GM12875 (cell line): ENCODE data around the gene BABAM2.

Experiments
- H3K4me3 ChIP-seq: one replicate; pipeline ENCODE4 v1.5.1; 2011; ENCODE audit warnings: low read depth, low read length, control low read depth
- TF ChIP-seq, protein P1 (sequence below): IDR thresholded peaks from 2 replicates; pipeline ENCODE4 v1.5.1; 2011; ENCODE audit warnings: low read depth, mild to moderate bottlenecking, control low read depth, inconsistent platforms, low read length, moderate library complexity, borderline replicate concordance; ENCODE audit not compliant: insufficient read depth

BABAM2 gene

DNA sequence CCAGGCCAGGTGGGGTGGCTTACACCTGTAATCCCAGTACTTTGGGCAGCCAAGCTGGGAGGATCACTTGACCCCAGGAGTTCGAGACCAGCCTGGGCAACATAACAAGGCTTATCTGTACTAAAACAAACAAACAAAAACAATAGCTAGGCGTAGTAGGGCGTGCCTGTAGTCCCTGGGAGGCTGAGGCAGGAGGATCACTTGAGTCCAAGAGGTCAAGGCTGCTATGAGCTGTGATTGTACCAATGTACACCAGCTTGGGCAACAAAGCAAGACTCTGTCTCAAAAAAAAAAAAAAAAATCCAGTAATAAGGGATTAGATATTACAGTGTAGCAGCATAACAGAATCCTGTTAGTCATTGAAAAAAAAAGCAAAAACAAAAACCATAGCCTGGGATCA is 279.0 kb downstream of the BABAM2 start:
- H3K4me3 ChIP-seq: no peak overlapping the region
- TF ChIP-seq, protein P1, sequence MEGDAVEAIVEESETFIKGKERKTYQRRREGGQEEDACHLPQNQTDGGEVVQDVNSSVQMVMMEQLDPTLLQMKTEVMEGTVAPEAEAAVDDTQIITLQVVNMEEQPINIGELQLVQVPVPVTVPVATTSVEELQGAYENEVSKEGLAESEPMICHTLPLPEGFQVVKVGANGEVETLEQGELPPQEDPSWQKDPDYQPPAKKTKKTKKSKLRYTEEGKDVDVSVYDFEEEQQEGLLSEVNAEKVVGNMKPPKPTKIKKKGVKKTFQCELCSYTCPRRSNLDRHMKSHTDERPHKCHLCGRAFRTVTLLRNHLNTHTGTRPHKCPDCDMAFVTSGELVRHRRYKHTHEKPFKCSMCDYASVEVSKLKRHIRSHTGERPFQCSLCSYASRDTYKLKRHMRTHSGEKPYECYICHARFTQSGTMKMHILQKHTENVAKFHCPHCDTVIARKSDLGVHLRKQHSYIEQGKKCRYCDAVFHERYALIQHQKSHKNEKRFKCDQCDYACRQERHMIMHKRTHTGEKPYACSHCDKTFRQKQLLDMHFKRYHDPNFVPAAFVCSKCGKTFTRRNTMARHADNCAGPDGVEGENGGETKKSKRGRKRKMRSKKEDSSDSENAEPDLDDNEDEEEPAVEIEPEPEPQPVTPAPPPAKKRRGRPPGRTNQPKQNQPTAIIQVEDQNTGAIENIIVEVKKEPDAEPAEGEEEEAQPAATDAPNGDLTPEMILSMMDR: no peak

GRCh38 chr2:28172114-28172898 is 281.8 kb downstream of the BABAM2 start:
- TF ChIP-seq, protein P1: no peak
- no peak overlapping the region for H3K4me3 ChIP-seq

DNA sequence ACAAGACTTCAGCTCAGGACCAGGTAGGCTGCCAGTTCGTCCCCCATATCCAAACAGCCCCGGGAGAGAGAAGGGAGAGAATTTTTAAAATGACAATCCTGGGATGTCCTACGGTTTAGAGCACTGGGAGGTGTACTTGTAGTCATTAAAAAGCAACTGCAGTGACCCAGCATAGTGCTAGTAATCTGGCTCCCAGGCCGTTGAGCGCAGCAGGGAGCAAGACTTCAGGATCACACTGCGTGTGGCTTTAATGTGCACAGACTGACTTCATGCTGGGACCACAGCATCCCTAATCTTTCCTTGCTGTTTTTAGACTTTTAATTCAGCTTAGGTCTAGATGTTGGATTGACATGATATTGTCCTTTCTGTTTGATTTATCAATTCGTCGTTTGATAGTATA is 282.8 kb downstream of the BABAM2 start:
- TF ChIP-seq, protein P1: no peak
- H3K4me3 ChIP-seq: no peak overlapping the region

- H3K4me3 ChIP-seq: no peak overlapping the region
- TF ChIP-seq, protein P1: no peak
Measured at GRCh38 chr2:28174211-28174610, 283.7 kb downstream of the BABAM2 start.

DNA sequence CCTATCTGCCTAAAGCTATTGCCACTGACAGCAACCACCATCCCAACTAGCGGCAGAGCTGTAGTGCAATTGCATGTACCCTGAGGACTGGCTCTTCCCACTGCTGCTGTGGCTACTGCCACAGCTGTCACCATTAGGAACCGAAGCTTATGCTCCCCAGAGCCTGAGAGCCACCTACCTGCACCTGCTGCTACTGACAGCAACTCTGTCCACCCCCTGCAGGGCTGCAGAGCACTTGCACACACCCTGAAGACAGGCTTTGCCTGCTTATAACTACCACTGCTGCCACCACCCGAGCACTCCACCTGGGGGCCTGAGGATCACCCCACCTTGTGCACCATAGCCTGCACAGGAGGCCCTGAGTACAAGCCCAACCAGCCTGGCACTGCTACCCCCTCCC is 284.5 kb downstream of the BABAM2 start:
- TF ChIP-seq, protein P1: no peak

DNA sequence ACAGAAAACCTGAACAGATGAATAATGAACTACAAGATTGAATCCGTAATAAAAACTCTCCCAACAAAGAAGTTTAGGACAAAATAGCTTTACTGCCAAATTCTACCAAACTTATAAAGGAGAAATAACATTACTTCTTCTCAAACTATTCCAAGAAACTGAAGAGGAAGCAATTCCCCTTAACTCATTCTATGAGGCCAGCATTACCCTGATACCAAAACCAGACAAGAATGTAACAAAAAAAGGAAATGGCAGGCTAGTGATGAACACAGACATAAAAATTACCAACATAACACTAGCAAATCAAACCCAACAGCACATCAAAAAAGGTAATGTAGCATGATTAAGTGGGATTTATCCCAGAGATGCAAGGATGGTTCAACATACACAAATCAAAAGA is 288.4 kb downstream of the BABAM2 start:
- TF ChIP-seq, protein P1: no peak
- no peak overlapping the region for H3K4me3 ChIP-seq

More for the DNA sequence above, 284.5 kb downstream of the BABAM2 start:
- no peak overlapping the region for H3K4me3 ChIP-seq

DNA sequence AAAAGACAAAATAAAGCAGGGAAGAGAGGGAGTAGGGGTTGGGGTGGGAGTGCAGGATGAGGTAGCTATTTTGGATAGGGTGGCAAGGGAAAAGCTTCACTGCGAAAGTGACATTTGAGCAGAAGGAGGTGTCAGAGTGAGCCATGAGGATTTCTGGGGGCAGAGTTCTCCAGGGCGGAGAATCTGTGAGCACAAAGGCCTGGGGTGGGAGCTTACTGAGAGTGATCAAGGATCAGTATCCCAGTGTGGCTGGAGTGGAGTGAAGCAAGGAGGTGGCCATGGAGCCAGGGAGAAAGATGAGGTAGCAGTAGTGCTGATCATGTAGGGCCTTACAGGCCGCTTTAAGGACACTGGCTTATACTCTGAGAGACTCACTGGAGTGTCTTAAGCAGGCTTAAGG is 291.3 kb downstream of the BABAM2 start:
- TF ChIP-seq, protein P1: no peak
- H3K4me3 ChIP-seq: no peak overlapping the region
